K562 (cell line): ENCODE measurements around the gene AIG1. TPM values are rescaled to one million over a fixed set of nuclear protein-coding genes. Genes with fewer than 3 reads are reported as not detected.

Source experiments
- CBX2 ChIP-seq: fragments of 200-600 bp; sonication (generic); IDR thresholded peaks from one replicate; pipeline ENCODE4 v1.6.1; 2012; ENCODE audit warnings: mild to moderate bottlenecking, low read length, inconsistent platforms; ENCODE audit not compliant: insufficient read depth, poor library complexity, severe bottlenecking
- CREB1 ChIP-seq, 2 experiments: sonication (generic) in 1 of 2; formaldehyde crosslinking in 1 of 2; IDR thresholded peaks; 2 replicates each; pipeline versions ENCODE4 v1.6.1 to v1.8.0; 2012 to 2022; ENCODE audit warnings: inconsistent platforms in 1 of 2, mild to moderate bottlenecking in 1 of 2, missing genetic modification reagents in 1 of 2, moderate library complexity in 1 of 2
- GTF2E2 ChIP-seq: fragments of 200-800 bp; sonication (Bioruptor generic); IDR thresholded peaks from 2 replicates; pipeline ENCODE4 v1.6.1; 2016; ENCODE audit warnings: missing genetic modification characterization, missing compliant biosample characterization
- HDAC8 ChIP-seq: fragments of 450-650 bp; IDR thresholded peaks from 2 replicates; pipeline ENCODE4 v1.6.1; 2016; ENCODE audit warnings: mild to moderate bottlenecking, missing genetic modification characterization, moderate library complexity, missing compliant biosample characterization
- NFIC ChIP-seq: fragments of 450-650 bp; IDR thresholded peaks from 2 replicates; pipeline ENCODE4 v1.6.1; 2017; ENCODE audit warnings: mild to moderate bottlenecking, inconsistent platforms
- POLR3G ChIP-seq: IDR thresholded peaks from 2 replicates; pipeline ENCODE4 v1.6.1; 2011; ENCODE audit not compliant: insufficient read length, insufficient replicate concordance; ENCODE audit errors: extremely low read depth
- PTRF ChIP-seq: fragments of 450-650 bp; IDR thresholded peaks from 2 replicates; pipeline ENCODE4 v1.6.1; 2016; ENCODE audit warnings: mild to moderate bottlenecking, missing genetic modification characterization, missing compliant biosample characterization
- RAD21 ChIP-seq, 2 experiments: fragments of 250-450 bp in 1 of 2; fragments of 450-650 bp in 1 of 2; sonication (Bioruptor Pico) in 1 of 2; formaldehyde crosslinking in 1 of 2; IDR thresholded peaks in 1 of 2; conservative IDR thresholded peaks in 1 of 2; 2 replicates each; pipeline versions ENCODE4 v1.4.0 to v1.8.0; 2020 to 2022; ENCODE audit warnings: mild to moderate bottlenecking in 2 of 2, moderate library complexity in 1 of 2
- SRSF9 ChIP-seq: fragments of 200-400 bp; formaldehyde crosslinking; IDR thresholded peaks from 2 replicates; pipeline ENCODE4 v1.6.1; 2017; ENCODE audit warnings: low read depth, low read length, borderline replicate concordance
- TSC22D4 ChIP-seq: fragments of 450-650 bp; IDR thresholded peaks from 2 replicates; pipeline ENCODE4 v1.6.1; 2016; ENCODE audit warnings: missing genetic modification characterization, missing biosample characterization, control low read depth
- ZNF778 ChIP-seq: fragments of 450-650 bp; formaldehyde crosslinking; IDR thresholded peaks from 2 replicates; pipeline ENCODE4 v1.4.0; 2020; ENCODE audit warnings: mild to moderate bottlenecking, moderate library complexity
- polyA plus RNA-seq, 8 experiments: library from polyadenylated mRNA; depleted of rRNA in 4 of 8; stranded (reverse) in 5 of 8; unstranded in 3 of 8; fragments of >200 nt; fragmentation: Nextera tagmentation in 2 of 8; fragmentation: Illumina TruSeq in 1 of 8; extraction: Ambion mirVana in 2 of 8; extraction: Trizol in 1 of 8; gene quantifications; 2 replicates each; pipeline versions ENCODE4 v1.2.1 to v1.2.3, GENCODE V29; 2011 to 2014; ENCODE audit warnings: inconsistent platforms in 1 of 8, missing spikeins in 1 of 8
- total RNA-seq, 7 experiments: library from RNA; depleted of rRNA in 6 of 7; stranded (reverse); fragments of >200 nt in 6 of 7; fragmentation: Illumina TruSeq in 2 of 7; extraction: Trizol in 2 of 7; gene quantifications; 2 replicates each; pipeline versions ENCODE4 v1.2.1 to v1.2.3, GENCODE V29; 2011 to 2021; ENCODE audit warnings: low replicate concordance in 1 of 7
- TF ChIP-seq, protein P1 (sequence below): sonication (generic); formaldehyde crosslinking; IDR thresholded peaks from 2 replicates; pipeline ENCODE4 v1.9.0; 2022; ENCODE audit warnings: mild to moderate bottlenecking, missing genetic modification reagents
- TF ChIP-seq, protein P2 (sequence below), 3 experiments: IDR thresholded peaks in 2 of 3; conservative IDR thresholded peaks in 1 of 3; 2 replicates each; pipeline ENCODE4 v1.5.1; 2011 to 2012; ENCODE audit warnings: low read length in 3 of 3, mild to moderate bottlenecking in 3 of 3, control low read depth in 2 of 3, improper control_type of control experiment in 1 of 3, inconsistent platforms in 1 of 3, low read depth in 1 of 3, mixed read lengths in 1 of 3, moderate library complexity in 1 of 3; ENCODE audit not compliant: insufficient read depth in 2 of 3
- TF ChIP-seq, protein P3 (sequence below): fragments of 450-650 bp; IDR thresholded peaks from 2 replicates; pipeline ENCODE4 v1.6.1; 2017; ENCODE audit warnings: mild to moderate bottlenecking, moderate library complexity
- TF ChIP-seq, protein P4 (sequence below): fragments of 450-650 bp; IDR thresholded peaks from 2 replicates; pipeline ENCODE4 v1.6.1; 2016; ENCODE audit warnings: mild to moderate bottlenecking
- TF ChIP-seq, protein P5 (sequence below), 2 experiments: fragments of 450-650 bp; conservative IDR thresholded peaks; 2 replicates each; pipeline ENCODE4 v1.6.1; 2017; ENCODE audit warnings: mild to moderate bottlenecking in 2 of 2, moderate library complexity in 2 of 2

AIG1 gene
- total and polyA plus RNA-seq, 9 of the 15 experiments (the other 6 are each of a cell fraction or from before 2014, with no cell fraction given): 74.8 to 333 (median 127) TPM

DNA sequence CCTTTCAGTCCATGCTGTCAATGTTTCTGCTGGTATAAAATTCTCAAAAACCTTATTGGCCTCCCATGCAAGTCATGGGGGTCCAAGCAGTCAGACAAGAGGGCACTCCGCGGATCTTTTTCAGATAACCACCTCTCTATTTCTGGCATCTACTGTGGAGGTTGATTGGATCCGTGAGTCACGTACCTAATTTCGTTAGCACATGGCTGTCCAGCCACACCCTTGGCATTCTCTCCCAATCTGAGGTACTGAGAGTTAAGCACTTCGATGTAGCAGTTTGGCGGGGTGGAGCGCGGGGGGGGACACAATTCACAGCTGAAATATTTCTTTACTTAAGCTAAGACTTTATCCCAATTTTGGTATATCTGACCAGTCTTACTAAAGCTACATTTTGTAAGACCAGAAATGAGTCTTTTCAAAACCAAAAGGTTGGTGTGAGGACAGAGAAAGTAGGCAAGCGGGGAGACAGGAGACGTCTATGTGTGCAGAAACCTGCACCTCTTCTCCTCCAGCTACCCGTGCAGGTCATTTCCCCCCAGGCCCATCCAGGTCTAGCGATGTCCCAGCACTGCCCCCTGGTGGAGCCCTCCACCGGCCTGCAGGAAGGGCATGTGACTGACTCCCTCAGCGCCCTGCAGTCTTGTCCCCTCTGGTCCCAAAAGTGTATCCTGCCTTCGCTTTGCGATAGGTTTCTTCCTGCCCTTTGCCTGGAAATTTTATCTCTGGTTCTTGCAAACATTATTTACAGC, 276.7 kb downstream of the AIG1 start (continued):
- TF ChIP-seq, protein P1, sequence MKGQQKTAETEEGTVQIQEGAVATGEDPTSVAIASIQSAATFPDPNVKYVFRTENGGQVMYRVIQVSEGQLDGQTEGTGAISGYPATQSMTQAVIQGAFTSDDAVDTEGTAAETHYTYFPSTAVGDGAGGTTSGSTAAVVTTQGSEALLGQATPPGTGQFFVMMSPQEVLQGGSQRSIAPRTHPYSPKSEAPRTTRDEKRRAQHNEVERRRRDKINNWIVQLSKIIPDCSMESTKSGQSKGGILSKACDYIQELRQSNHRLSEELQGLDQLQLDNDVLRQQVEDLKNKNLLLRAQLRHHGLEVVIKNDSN (CRISPR knock-in tag): peak; percentile 71
- TF ChIP-seq GTF2E2 (tag) (no peak), TSC22D4 (tag) (no peak), POLR3G (no peak), CREB1 (IDR thresholded peaks at IDR 0.05) (no peak), CREB1 (CRISPR knock-in tag; IDR thresholded peaks at IDR 0.05) (no peak), CBX2 (no peak), RAD21 (CRISPR knock-in tag; conservative IDR thresholded peaks at IDR 0.05 in 1 of 2, IDR thresholded peaks at IDR 0.05 in 1 of 2) (peak; percentile 17 to 79; a peak in 3 of 4 replicates), NFIC (no peak), SRSF9 (no peak), ZNF778 (CRISPR knock-in tag) (no peak), HDAC8 (tag) (no peak), PTRF (tag) (no peak)
- TF ChIP-seq, protein P2, sequence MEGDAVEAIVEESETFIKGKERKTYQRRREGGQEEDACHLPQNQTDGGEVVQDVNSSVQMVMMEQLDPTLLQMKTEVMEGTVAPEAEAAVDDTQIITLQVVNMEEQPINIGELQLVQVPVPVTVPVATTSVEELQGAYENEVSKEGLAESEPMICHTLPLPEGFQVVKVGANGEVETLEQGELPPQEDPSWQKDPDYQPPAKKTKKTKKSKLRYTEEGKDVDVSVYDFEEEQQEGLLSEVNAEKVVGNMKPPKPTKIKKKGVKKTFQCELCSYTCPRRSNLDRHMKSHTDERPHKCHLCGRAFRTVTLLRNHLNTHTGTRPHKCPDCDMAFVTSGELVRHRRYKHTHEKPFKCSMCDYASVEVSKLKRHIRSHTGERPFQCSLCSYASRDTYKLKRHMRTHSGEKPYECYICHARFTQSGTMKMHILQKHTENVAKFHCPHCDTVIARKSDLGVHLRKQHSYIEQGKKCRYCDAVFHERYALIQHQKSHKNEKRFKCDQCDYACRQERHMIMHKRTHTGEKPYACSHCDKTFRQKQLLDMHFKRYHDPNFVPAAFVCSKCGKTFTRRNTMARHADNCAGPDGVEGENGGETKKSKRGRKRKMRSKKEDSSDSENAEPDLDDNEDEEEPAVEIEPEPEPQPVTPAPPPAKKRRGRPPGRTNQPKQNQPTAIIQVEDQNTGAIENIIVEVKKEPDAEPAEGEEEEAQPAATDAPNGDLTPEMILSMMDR (IDR thresholded peaks at IDR 0.05 in 2 of 3, conservative IDR thresholded peaks at IDR 0.05 in 1 of 3; ENCODE audit: insufficient read depth in 2 of 3, low read depth in 1 of 3, low read length in 3 of 3): peak; percentile 71 to 87 (median 79)
- TF ChIP-seq, protein P3, sequence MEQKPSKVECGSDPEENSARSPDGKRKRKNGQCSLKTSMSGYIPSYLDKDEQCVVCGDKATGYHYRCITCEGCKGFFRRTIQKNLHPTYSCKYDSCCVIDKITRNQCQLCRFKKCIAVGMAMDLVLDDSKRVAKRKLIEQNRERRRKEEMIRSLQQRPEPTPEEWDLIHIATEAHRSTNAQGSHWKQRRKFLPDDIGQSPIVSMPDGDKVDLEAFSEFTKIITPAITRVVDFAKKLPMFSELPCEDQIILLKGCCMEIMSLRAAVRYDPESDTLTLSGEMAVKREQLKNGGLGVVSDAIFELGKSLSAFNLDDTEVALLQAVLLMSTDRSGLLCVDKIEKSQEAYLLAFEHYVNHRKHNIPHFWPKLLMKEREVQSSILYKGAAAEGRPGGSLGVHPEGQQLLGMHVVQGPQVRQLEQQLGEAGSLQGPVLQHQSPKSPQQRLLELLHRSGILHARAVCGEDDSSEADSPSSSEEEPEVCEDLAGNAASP: no peak
- TF ChIP-seq, protein P4, sequence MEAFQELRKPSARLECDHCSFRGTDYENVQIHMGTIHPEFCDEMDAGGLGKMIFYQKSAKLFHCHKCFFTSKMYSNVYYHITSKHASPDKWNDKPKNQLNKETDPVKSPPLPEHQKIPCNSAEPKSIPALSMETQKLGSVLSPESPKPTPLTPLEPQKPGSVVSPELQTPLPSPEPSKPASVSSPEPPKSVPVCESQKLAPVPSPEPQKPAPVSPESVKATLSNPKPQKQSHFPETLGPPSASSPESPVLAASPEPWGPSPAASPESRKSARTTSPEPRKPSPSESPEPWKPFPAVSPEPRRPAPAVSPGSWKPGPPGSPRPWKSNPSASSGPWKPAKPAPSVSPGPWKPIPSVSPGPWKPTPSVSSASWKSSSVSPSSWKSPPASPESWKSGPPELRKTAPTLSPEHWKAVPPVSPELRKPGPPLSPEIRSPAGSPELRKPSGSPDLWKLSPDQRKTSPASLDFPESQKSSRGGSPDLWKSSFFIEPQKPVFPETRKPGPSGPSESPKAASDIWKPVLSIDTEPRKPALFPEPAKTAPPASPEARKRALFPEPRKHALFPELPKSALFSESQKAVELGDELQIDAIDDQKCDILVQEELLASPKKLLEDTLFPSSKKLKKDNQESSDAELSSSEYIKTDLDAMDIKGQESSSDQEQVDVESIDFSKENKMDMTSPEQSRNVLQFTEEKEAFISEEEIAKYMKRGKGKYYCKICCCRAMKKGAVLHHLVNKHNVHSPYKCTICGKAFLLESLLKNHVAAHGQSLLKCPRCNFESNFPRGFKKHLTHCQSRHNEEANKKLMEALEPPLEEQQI: peak; percentile 33; the same call in 1 of the 2 replicates
- TF ChIP-seq, protein P5, sequence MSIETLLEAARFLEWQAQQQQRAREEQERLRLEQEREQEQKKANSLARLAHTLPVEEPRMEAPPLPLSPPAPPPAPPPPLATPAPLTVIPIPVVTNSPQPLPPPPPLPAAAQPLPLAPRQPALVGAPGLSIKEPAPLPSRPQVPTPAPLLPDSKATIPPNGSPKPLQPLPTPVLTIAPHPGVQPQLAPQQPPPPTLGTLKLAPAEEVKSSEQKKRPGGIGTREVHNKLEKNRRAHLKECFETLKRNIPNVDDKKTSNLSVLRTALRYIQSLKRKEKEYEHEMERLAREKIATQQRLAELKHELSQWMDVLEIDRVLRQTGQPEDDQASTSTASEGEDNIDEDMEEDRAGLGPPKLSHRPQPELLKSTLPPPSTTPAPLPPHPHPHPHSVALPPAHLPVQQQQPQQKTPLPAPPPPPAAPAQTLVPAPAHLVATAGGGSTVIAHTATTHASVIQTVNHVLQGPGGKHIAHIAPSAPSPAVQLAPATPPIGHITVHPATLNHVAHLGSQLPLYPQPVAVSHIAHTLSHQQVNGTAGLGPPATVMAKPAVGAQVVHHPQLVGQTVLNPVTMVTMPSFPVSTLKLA (conservative IDR thresholded peaks at IDR 0.05): no peak
